ENCODE results near the gene LENG9.

DNA sequence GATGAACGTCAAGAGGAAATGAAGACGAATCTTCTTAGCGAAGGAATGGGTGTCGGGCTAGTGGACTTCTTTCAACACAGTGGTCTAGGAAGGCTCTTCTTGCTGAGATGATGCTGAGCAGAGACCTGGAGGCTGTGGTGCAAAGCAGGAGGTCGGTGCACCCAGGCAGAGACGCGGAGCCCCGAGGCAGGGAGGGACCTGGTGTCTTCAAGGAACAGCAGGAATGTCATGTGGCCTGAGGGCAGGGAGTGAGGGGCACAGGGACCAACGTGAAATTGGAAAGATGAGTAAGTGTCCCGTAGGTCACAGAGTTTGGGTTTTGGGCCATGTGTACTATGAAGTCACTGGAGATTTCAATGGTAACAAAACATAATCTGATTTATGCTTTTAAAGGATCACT lies 20.9 kb upstream of the LENG9 start:
- TF ChIP-seq, protein P1, sequence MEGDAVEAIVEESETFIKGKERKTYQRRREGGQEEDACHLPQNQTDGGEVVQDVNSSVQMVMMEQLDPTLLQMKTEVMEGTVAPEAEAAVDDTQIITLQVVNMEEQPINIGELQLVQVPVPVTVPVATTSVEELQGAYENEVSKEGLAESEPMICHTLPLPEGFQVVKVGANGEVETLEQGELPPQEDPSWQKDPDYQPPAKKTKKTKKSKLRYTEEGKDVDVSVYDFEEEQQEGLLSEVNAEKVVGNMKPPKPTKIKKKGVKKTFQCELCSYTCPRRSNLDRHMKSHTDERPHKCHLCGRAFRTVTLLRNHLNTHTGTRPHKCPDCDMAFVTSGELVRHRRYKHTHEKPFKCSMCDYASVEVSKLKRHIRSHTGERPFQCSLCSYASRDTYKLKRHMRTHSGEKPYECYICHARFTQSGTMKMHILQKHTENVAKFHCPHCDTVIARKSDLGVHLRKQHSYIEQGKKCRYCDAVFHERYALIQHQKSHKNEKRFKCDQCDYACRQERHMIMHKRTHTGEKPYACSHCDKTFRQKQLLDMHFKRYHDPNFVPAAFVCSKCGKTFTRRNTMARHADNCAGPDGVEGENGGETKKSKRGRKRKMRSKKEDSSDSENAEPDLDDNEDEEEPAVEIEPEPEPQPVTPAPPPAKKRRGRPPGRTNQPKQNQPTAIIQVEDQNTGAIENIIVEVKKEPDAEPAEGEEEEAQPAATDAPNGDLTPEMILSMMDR (IDR thresholded peaks at IDR 0.05), result no peak
- TF ChIP-seq POLR2AphosphoS5 (IDR thresholded peaks at IDR 0.05; ENCODE audit: low read depth, low read length), result no peak

Data from Panc1 (cell line).